T-helper 2 cell (primary cell): Measurements from ENCODE around the gene TAOK2.
"Not testable (repeated sequence)": the region's sequence is repeated elsewhere in the genome, so short reads cannot be mapped to it uniquely, and the experiment has no call there.

Source experiments
- DNase-seq, 5 experiments: peaks; one replicate each; pipeline versions ENCODE4 v3.0.0 to v3.0.0-alpha.2; 2012 to 2022
- total RNA-seq, 2 donors: gene quantifications; one replicate each; lab custom pipeline; 2026; lab: John Stamatoyannopoulos, UW

Gene TAOK2
- total RNA-seq, result 42.1 to 55.2 reads per million in 2 donors

DNA sequence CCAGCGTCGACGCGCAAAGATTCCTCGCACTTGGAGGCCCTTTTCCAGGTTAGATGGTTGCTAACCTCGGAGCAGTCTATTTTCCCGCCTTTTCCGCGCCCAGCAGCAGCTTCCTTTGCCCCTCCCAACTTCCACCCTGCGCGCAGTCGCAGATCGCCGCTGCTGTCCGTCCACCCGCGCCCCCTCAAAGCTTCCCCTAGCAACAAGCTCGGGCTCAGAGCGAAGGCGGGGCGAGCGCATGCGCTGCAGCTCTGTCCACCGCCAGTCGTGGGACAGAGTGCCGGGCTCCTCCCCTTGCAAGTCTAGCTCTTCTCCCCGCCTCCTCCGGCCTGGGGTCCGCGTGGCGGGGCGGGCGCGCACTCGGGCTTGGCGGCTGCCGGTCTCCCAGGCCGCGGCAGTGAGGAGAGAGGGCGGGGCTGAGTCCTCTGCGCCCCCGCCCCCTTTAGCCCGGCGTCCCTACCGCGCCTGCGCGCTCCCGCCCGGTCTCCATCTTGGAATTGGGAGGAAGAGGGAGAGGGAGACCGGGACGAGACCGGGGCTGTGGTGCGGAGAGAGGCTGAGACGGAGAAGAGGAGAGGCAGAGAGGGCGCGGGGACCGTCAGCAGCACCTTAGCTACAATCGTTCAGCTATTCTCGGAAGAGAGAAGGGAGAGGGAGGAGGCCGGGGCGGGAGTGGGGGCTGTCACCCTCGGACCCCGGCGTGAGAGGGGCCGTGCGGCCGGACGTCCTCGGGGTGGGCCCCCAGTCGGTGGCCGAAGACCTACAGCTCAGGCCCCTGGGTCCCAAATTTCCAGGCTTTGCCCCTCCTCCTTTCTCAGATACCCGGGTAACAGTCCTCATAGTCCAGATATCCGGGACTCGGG, at the start of gene TAOK2:
TAOK2 (plus strand) TSS at position 485 of the 863 bp plus-strand sequence. CDS start 3,905 bp downstream, outside the sequence.
- peak; percentile 83 to 97 (median 93) for DNase-seq

- peak in 1 of 5 experiments; percentile 13 for DNase-seq
Measured at GRCh38 chr16:29925105-29925756, 48.4 kb upstream of the TAOK2 start.

- DNase-seq, result peak; percentile 77 to 87 (median 82)
Measured at GRCh38 chr16:29925781-29926710, 47.6 kb upstream of the TAOK2 start, which contains the start of gene KCTD13. Gene KCTD13, minus strand, starts transcription at chr16:29926226. Its CDS starts 193 bp downstream, at chr16:29926033.

DNA sequence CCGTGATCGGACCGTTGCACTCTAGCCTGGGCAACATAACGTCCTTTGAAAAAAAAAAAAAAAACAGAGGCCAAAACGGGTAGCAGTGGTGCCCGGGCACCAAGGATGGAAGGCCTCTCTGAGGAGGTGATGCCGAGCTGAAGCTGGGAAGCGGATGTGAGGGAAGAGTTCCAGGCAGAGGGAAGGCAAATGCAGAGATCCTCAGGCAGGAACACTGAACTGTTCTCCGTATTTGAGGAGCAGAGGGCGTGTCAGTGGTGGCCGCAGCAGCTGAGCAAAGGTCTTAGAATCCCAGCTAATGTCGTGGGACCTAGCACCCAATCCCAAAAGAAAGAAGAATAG, 47.0 kb upstream of the TAOK2 start:
- DNase-seq, result no peak

GRCh38 chr16:29927070-29927905, 46.4 kb upstream of the TAOK2 start:
- no peak for DNase-seq

GRCh38 chr16:29931750-29932149, 41.9 kb upstream of the TAOK2 start:
- DNase-seq, result not testable (repeated sequence)

DNA sequence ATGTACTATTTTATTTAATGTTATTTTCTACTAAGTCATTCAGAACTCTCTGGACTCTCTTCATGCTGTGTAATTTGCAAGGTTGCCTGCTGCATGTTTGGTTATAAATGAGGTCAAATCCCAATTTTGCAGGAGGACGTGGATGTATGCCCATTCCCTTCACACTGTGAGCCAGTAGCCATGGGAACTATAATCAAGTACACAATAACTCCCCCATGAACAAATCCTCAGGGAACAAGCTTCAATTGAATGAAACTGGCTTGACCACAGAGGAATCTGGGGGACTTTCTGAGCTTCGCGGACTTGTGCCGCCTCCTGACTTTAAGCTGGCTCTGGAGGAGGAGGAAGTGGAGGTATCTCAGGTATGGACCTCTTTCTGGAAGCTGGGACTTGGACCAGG, 33.0 kb upstream of the TAOK2 start:
- DNase-seq, result no peak

GRCh38 chr16:29943846-29944799, 29.5 kb upstream of the TAOK2 start:
- no peak for DNase-seq

DNA sequence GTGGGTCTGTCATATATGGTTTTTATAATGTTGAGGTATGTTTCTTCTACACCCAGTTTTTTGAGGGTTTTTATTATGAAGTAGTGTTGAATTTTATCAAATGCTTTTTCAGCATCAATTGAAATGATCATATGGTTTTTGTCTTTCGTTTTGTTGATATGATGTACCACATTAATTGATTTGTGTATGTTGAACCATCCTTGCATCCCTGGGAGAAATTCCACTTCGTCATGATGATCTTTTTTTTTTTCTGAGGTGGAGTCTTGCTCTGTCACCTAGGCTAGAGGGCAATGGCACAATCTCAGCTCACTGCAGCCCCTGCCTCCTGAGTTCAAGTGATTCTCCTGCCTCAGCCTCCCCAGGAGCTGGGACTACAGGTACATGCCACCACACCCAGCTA, 25.8 kb upstream of the TAOK2 start:
- DNase-seq, result no peak

GRCh38 chr16:29950806-29951461, 22.7 kb upstream of the TAOK2 start:
- no peak for DNase-seq

GRCh38 chr16:29951625-29952365, 21.9 kb upstream of the TAOK2 start:
- DNase-seq, result no peak

- no peak for DNase-seq
Measured at GRCh38 chr16:29958756-29959155, 14.9 kb upstream of the TAOK2 start.

GRCh38 chr16:29959293-29959692, 14.4 kb upstream of the TAOK2 start:
- DNase-seq, result no peak

GRCh38 chr16:29959821-29960220, 13.8 kb upstream of the TAOK2 start:
- not testable (repeated sequence) for DNase-seq

DNA sequence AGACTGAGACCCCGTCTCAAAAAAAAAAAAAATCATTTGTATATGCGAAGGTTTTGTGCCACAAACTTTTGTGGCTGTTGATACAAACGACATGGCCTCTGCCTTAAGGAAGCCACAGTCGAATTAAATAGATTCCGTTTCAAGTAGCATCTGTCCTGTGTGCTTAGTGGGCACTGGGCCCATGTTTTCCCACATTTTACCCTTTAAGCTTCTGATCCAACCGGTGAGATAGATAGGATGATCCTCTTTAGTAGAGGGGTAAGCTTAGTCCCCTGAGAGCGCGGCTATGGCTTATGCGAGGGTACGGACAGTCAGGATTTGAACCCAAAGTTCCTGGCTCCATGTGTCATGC, 12.6 kb upstream of the TAOK2 start:
- DNase-seq, result no peak

GRCh38 chr16:29961479-29962343, 12.0 kb upstream of the TAOK2 start, which contains the start of gene TMEM219:
Gene TMEM219, plus strand, starts transcription at chr16:29962079. Its CDS starts 1,065 bp downstream, at chr16:29963144.
- peak; percentile 88 to 93 (median 90) for DNase-seq

DNA sequence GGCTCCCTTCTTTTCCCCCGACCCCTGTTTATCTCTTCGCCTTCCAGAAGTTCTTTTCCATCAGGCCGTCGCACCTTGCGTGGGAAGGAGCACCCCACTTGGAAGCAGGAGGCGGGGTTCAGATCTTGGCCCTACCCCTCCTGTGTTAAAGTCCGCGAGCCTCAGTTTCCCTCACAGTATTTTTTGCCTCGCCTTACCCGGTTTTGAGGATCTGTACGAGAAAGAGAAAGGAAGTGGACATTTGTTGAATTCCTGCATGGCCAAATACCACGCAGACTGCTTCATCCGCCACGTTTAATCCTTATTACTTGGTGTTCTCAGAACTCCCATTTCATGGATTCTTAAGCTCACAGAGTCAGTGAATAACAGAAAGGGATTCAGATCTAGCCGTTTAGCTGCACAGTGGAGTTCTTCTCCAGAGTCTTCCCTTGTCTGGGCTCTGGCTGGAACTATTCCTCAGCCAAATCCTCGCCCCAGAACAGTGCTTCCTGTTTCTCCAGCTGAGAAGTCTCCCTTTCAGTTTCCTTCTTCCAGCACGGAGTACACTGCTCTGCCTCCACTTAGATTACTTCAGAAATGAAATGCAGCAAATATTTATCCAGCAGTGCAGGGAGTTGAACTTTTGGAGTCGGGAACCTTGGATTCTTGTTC, 11.2 kb upstream of the TAOK2 start:
- no peak for DNase-seq
